Measurements from ENCODE around the gene ZNF474. TPM values are rescaled to one million over a fixed set of nuclear protein-coding genes. Genes with fewer than 3 reads are reported as not detected.

Gene ZNF474
- total and polyA plus RNA-seq, 2 of the 8 experiments (the other 6 are each of a cell fraction or from before 2014, with no cell fraction given), result not detected

- ChIA-PET CTCF (ENCODE audit: partially characterized antibody) (interaction anchor here (0.6 to 1.6 kb wide), 2 partner anchors 9 to 954 kb away, joined by 3 to 4 read pairs; no protein-coding TSS in a partner anchor), POLR2A (ENCODE audit: partially characterized antibody) (no interaction called here)
- H3K79me2 ChIP-seq (ENCODE audit: control insufficient read depth in 1 of 2, insufficient read depth in 2 of 2, low read length in 2 of 2), result no peaks in the 10 kb centered on the region
- no peaks in the 10 kb centered on the region for H3K9me3 ChIP-seq (ENCODE audit: insufficient read depth in 2 of 2, low read depth in 1 of 2, low read length in 1 of 2)
- H3K79me1 ChIP-seq (ENCODE audit: low read depth, low read length), result no peaks in the 10 kb centered on the region
- no peak for FAIRE-seq
- no peak overlapping the region for H4K5ac ChIP-seq (ENCODE audit: insufficient read length, low read depth, low read length)
- H2BK5ac ChIP-seq (ENCODE audit: low read depth, low read length), result no peak overlapping the region
- no peak overlapping the region for H3K9ac ChIP-seq (replicated peaks in 1 of 4; ENCODE audit: extremely low read depth in 1 of 4, low read depth in 3 of 4, low read length in 3 of 4)
- no peaks in the 10 kb centered on the region for H3K36me3 ChIP-seq (ENCODE audit: control insufficient read depth in 2 of 4, insufficient read depth in 4 of 4, low read length in 3 of 4)
- DNase-seq (ENCODE audit: low read depth in 1 of 2, low spot score in 2 of 2), result no peak
- no peak overlapping the region for H2AK5ac ChIP-seq (ENCODE audit: low read depth, low read length)
- TF ChIP-seq RFX5 (IDR thresholded peaks at IDR 0.05; ENCODE audit: borderline replicate concordance, low read depth, low read length) (no peak), KDM4A (IDR thresholded peaks at IDR 0.05; ENCODE audit: low read depth, low read length, severe bottlenecking) (no peak), EP300 (IDR thresholded peaks at IDR 0.05; ENCODE audit: borderline replicate concordance in 1 of 2, low read depth in 2 of 2, low read length in 2 of 2) (no peak), EGR1 (IDR thresholded peaks at IDR 0.05; ENCODE audit: borderline replicate concordance, low read depth, low read length) (no peak), TAF7 (optimal IDR thresholded peaks at IDR 0.05; ENCODE audit: borderline replicate concordance, low read depth, low read length) (no peak), ATF3 (IDR thresholded peaks at IDR 0.05; ENCODE audit: insufficient read depth, low read depth, low read length) (no peak), TBP (IDR thresholded peaks at IDR 0.05; ENCODE audit: low read depth, low read length) (no peak), SAP30 (IDR thresholded peaks at IDR 0.05; ENCODE audit: insufficient read depth, insufficient replicate concordance, low read length) (no peak), RAD21 (IDR thresholded peaks at IDR 0.05 in 1 of 2, conservative IDR thresholded peaks at IDR 0.05 in 1 of 2; ENCODE audit: low read depth in 2 of 2, low read length in 2 of 2) (no peak), ASH2L (IDR thresholded peaks at IDR 0.05; ENCODE audit: low read length) (no peak), SRF (IDR thresholded peaks at IDR 0.05; ENCODE audit: low read depth, low read length) (no peak), PHF8 (conservative IDR thresholded peaks at IDR 0.05; ENCODE audit: low read depth, low read length) (no peak), GABPA (IDR thresholded peaks at IDR 0.05; ENCODE audit: borderline replicate concordance, insufficient read depth, low read length) (no peak)
- H4K91ac ChIP-seq (replicated peaks; ENCODE audit: insufficient read length, low read length), result no peak overlapping the region
- H2AFZ ChIP-seq (ENCODE audit: low read length), result no peak overlapping the region
- 70% methylated on average over 1 of the region's 1 CpG; no CpG with 5 or more reads in 1 of the 2 experiments for WGBS, 2 experiments (ENCODE audit: extremely low coverage in 1 of 2, insufficient coverage in 1 of 2, insufficient read length in 1 of 2, insufficient replicate concordance in 2 of 2, low coverage in 1 of 2, low lambda C conversion rate in 2 of 2, missing lambda C conversion rate in 1 of 2)
- H4K8ac ChIP-seq (ENCODE audit: extremely low read depth, insufficient read depth, low read length), result no peak overlapping the region
- H3K18ac ChIP-seq (ENCODE audit: extremely low read depth, low read length), result no peak overlapping the region
- H3K23me2 ChIP-seq (ENCODE audit: low read depth, low read length), result no peaks in the 10 kb centered on the region
- H3K27me3 ChIP-seq (replicated peaks in 1 of 4; ENCODE audit: control insufficient read depth in 3 of 4, extremely low read depth in 1 of 4, insufficient read depth in 3 of 4, low read length in 3 of 4), result peaks cover 0 to 11% (median 5%) of the 10 kb centered on the region in 4 experiments; a peak in 6 of 7 replicates
- no peak overlapping the region for H3K23ac ChIP-seq (ENCODE audit: insufficient read length)
- H2BK20ac ChIP-seq (ENCODE audit: low read length), result no peak overlapping the region
- H3K4me1 ChIP-seq (replicated peaks in 1 of 4; ENCODE audit: control insufficient read depth in 3 of 4, insufficient read depth in 4 of 4, low read length in 3 of 4), result peaks cover 0 to under 1% (median 0%) of the 10 kb centered on the region in 4 experiments; a peak in 1 of 7 replicates
- no peak overlapping the region for H3K4ac ChIP-seq (replicated peaks; ENCODE audit: insufficient read length, low read depth, low read length)
- H2BK15ac ChIP-seq (ENCODE audit: low read length), result no peak overlapping the region
- H3K56ac ChIP-seq (replicated peaks; ENCODE audit: insufficient read length, low read depth, low read length), result no peak overlapping the region
- H4K20me1 ChIP-seq (replicated peaks in 1 of 2; ENCODE audit: control insufficient read depth in 1 of 2, insufficient read depth in 2 of 2, low read length in 2 of 2), result no peaks in the 10 kb centered on the region
- H3K27ac ChIP-seq (ENCODE audit: low read depth, low read length), result no peak overlapping the region
- no peak overlapping the region for H3K14ac ChIP-seq (ENCODE audit: insufficient read length)
- H3K4me3 ChIP-seq (ENCODE audit: extremely low read depth in 1 of 4, insufficient read depth in 2 of 4, low read depth in 3 of 4, low read length in 4 of 4), result no peak overlapping the region
- no peak overlapping the region for H3K4me2 ChIP-seq (ENCODE audit: insufficient read depth in 1 of 2, low read depth in 2 of 2, low read length in 2 of 2)
- no peak overlapping the region for H2BK12ac ChIP-seq (ENCODE audit: low read depth, low read length)
- no peak overlapping the region for H2BK120ac ChIP-seq (replicated peaks; ENCODE audit: low read depth, low read length)
Observed at GRCh38 chr5:122083535-122083934, 45.8 kb upstream of the ZNF474 start.

Measured in H1 (cell line).